Testis (tissue), 2 donors: ENCODE data around the gene GIPC3.

Experiments
- POLR2A ChIP-seq: fragments of 450-650 bp; IDR thresholded peaks from one replicate; pipeline ENCODE4 v1.6.1; 2017; ENCODE audit warnings: antibody characterized with exemption, mild to moderate bottlenecking, moderate library complexity
- TF ChIP-seq, protein P1 (sequence below), 3 experiments: fragments of 450-650 bp in 2 of 3; fragments of 200-600 bp in 1 of 3; sonication (generic) in 1 of 3; IDR thresholded peaks; one replicate each; pipeline ENCODE4 v1.5.1; 2016 to 2019; ENCODE audit warnings: antibody characterized with exemption in 3 of 3, mild to moderate bottlenecking in 2 of 3, moderate library complexity in 1 of 3

GRCh38 chr19:3608750-3609322 lies 23.6 kb downstream of the GIPC3 start:
- TF ChIP-seq, protein P1, sequence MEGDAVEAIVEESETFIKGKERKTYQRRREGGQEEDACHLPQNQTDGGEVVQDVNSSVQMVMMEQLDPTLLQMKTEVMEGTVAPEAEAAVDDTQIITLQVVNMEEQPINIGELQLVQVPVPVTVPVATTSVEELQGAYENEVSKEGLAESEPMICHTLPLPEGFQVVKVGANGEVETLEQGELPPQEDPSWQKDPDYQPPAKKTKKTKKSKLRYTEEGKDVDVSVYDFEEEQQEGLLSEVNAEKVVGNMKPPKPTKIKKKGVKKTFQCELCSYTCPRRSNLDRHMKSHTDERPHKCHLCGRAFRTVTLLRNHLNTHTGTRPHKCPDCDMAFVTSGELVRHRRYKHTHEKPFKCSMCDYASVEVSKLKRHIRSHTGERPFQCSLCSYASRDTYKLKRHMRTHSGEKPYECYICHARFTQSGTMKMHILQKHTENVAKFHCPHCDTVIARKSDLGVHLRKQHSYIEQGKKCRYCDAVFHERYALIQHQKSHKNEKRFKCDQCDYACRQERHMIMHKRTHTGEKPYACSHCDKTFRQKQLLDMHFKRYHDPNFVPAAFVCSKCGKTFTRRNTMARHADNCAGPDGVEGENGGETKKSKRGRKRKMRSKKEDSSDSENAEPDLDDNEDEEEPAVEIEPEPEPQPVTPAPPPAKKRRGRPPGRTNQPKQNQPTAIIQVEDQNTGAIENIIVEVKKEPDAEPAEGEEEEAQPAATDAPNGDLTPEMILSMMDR (IDR thresholded peaks at IDR 0.05), result no peak
- TF ChIP-seq POLR2A, result no peak
